Measurements from ENCODE around the gene PKP1. TPM values are rescaled to one million over a fixed set of nuclear protein-coding genes. Genes with fewer than 3 reads are reported as not detected.

Gene PKP1
- total and polyA plus RNA-seq, 10 of the 15 experiments (the other 5 are each of a cell fraction or from before 2014, with no cell fraction given) = 0.03 TPM; not detected in 9

DNA sequence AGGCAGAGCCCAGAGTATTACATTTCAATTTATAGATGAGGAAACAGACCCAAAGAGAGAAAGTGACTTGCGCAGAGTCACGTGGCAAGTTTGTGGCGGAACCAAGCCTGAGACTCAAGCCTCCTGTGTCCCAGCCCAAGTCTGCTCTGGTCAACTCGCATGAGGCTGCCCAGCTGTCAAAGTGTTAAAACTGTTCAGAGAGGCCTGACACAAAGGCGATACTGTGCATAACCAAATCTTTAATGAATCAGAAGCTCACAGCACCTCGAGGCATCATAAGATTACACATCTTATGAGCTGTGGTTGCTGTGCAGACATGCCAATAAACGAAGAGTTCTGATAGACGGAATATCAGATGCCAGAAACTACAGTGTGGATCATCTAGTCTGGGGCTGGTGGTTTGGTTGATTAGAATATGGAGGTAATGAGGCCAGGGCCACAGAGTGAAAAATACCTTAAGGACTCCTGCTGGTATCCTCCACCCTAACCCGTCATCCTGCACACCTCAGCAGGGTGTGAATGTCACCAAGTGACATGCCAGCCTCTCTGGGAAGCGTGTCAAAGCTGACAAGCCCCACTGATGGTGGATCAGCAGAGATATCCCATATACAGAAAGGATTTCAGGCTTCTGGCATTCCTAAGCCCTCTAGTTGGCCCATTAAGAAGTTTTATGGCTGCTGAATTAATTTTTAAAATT lies 52.0 kb downstream of the PKP1 start (continued):
- TF ChIP-seq BCL3 (IDR thresholded peaks at IDR 0.05; ENCODE audit: borderline replicate concordance, insufficient read depth, low read depth, low read length, poor library complexity, severe bottlenecking) = no peak
- TF ChIP-seq NR2F1 (conservative IDR thresholded peaks at IDR 0.05) = no peak
- no peak for TF ChIP-seq PAX8 (IDR thresholded peaks at IDR 0.05)
- no peak for TF ChIP-seq HDAC2 (IDR thresholded peaks at IDR 0.05)
- no peak for TF ChIP-seq NBN (IDR thresholded peaks at IDR 0.05)
- TF ChIP-seq ZNF622 (IDR thresholded peaks at IDR 0.05) = no peak
- TF ChIP-seq HCFC1 (IDR thresholded peaks at IDR 0.05; ENCODE audit: low read length) = no peak
- TF ChIP-seq ZZZ3 (IDR thresholded peaks at IDR 0.05; ENCODE audit: control insufficient read depth, insufficient read length, low read depth) = no peak
- TF ChIP-seq BMI1 (IDR thresholded peaks at IDR 0.05; ENCODE audit: borderline replicate concordance) = no peak
- no peak for TF ChIP-seq ELK1 (IDR thresholded peaks at IDR 0.05; ENCODE audit: low read depth, low read length)

DNA sequence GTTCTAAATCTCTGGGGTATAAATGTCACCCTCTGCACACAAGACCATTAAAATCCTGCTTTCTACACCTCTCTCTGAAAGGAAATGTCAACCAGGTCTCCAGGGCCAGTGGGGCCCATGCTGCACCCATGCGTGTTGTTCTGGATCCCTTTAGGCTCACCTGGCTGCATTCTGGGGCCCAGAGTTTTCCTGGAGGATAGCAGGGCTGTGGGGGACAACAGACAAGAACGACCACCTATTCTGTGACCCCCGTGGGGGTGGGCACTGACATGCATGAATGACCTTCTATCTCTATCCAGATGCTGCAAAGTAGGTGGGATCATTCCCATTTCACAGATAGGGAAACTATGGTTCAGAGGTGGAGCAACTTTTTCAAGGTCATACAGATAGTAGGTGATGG lies 52.6 kb downstream of the PKP1 start:
- ChIA-PET CTCF (no interaction called here), RAD21 (ENCODE audit: unreplicated experiment) (no interaction called here), POLR2A (no interaction called here), SMC1A (ENCODE audit: uncharacterized antibody, unreplicated experiment) (no interaction called here)
- peaks cover 0 to 2% of the 10 kb centered on the region in 2 experiments; a peak in 2 of 4 replicates for H3K27me3 ChIP-seq (replicated peaks in 1 of 2; ENCODE audit: control insufficient read depth in 2 of 2, insufficient read depth in 2 of 2, low read length in 1 of 2)
- no peak overlapping the region for H3K4me3 ChIP-seq
- no peaks in the 10 kb centered on the region for H3K4me1 ChIP-seq (ENCODE audit: control insufficient read depth, insufficient read depth, low read length)
- H3K27ac ChIP-seq (ENCODE audit: control insufficient read depth, insufficient read depth) = no peak overlapping the region
- FAIRE-seq (no peak), ATAC-seq (no peak), DNase-seq (ENCODE audit: low read depth, low spot score) (no peak)
- no peaks in the 10 kb centered on the region for H3K9me3 ChIP-seq (replicated peaks; ENCODE audit: control insufficient read depth, insufficient read depth, low read length)
- in situ Hi-C loops (cut with MboI) (no loop called here), intact Hi-C loops (cut with micrococcal nuclease; ENCODE audit: unreplicated experiment) (no loop called here)
- no peak overlapping the region for H3K4me2 ChIP-seq (ENCODE audit: control insufficient read depth, insufficient read depth)
- H3K9ac ChIP-seq (ENCODE audit: control insufficient read depth, insufficient read depth, low read length) = no peak overlapping the region
- H2AFZ ChIP-seq (ENCODE audit: control insufficient read depth, low read depth, low read length) = no peak overlapping the region
- H4K20me1 ChIP-seq (ENCODE audit: control insufficient read depth, insufficient read depth) = no peaks in the 10 kb centered on the region
- no peaks in the 10 kb centered on the region for H3K79me2 ChIP-seq (ENCODE audit: control insufficient read depth, insufficient read depth, low read length)
- BruUV-seq (replicated peaks) = no TSS peak
- WGBS (ENCODE audit: insufficient coverage, insufficient replicate concordance, low lambda C conversion rate, missing lambda C conversion rate) = 17% methylated on average over 3 of the region's 3 CpGs
- H3K36me3 ChIP-seq (ENCODE audit: control insufficient read depth in 2 of 2, insufficient read depth in 2 of 2, low read length in 1 of 2) = no peaks in the 10 kb centered on the region
- TF ChIP-seq BHLHE40 (IDR thresholded peaks at IDR 0.05; ENCODE audit: borderline replicate concordance in 1 of 2, low read depth in 2 of 2, low read length in 1 of 2) (no peak), EED (IDR thresholded peaks at IDR 0.05; ENCODE audit: low read depth) (no peak), IRF4 (IDR thresholded peaks at IDR 0.05; ENCODE audit: low read depth, low read length) (no peak), POU2F2 (IDR thresholded peaks at IDR 0.05; ENCODE audit: borderline replicate concordance, low read depth, low read length) (no peak), CUX1 (IDR thresholded peaks at IDR 0.05; ENCODE audit: insufficient replicate concordance, low read depth, low read length) (no peak), HCFC1 (IDR thresholded peaks at IDR 0.05; ENCODE audit: low read length) (no peak)
